Peyer's patch (tissue), 4 donors: ENCODE measurements around the gene OSBPL3.

Source experiments
- POLR2A ChIP-seq, 2 donors: fragments of 450-650 bp; IDR thresholded peaks; one replicate each; pipeline ENCODE4 v1.5.1; 2017; ENCODE audit warnings: antibody characterized with exemption in 2 of 2, mild to moderate bottlenecking in 2 of 2, moderate library complexity in 2 of 2
- TF ChIP-seq, protein P1 (sequence below), 6 experiments: fragments of 450-650 bp in 4 of 6; fragments of 200-600 bp in 2 of 6; sonication (generic) in 1 of 6; IDR thresholded peaks; one replicate each; pipeline ENCODE4 v1.5.1; 2017 to 2019; ENCODE audit warnings: antibody characterized with exemption in 6 of 6, mild to moderate bottlenecking in 3 of 6, moderate library complexity in 1 of 6

DNA sequence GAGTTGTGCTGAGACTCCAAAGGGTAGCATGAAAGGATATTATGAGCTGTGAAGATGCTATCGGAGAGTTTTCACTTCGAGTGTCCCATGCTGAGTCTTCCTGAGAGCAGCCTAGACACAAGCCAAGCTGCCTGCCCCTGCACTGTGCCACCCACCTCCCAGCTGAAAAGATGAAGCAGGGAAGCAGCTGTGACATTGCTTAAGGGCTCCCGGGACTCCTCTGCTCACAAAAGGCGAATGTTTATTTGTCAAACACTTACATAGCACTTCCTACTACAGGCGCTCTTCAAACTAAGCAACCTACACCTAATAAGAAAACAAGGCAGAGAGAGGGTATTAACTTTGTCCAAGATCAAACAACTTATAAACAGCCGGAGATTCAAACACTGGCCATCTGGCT is 95.6 kb downstream of the OSBPL3 start:
- no peak for TF ChIP-seq POLR2A (IDR thresholded peaks at IDR 0.05)
- TF ChIP-seq, protein P1, sequence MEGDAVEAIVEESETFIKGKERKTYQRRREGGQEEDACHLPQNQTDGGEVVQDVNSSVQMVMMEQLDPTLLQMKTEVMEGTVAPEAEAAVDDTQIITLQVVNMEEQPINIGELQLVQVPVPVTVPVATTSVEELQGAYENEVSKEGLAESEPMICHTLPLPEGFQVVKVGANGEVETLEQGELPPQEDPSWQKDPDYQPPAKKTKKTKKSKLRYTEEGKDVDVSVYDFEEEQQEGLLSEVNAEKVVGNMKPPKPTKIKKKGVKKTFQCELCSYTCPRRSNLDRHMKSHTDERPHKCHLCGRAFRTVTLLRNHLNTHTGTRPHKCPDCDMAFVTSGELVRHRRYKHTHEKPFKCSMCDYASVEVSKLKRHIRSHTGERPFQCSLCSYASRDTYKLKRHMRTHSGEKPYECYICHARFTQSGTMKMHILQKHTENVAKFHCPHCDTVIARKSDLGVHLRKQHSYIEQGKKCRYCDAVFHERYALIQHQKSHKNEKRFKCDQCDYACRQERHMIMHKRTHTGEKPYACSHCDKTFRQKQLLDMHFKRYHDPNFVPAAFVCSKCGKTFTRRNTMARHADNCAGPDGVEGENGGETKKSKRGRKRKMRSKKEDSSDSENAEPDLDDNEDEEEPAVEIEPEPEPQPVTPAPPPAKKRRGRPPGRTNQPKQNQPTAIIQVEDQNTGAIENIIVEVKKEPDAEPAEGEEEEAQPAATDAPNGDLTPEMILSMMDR (IDR thresholded peaks at IDR 0.05), result no peak
